KMS-11 (cell line): ENCODE measurements around the gene EML6.

Source experiments
- H2AFZ ChIP-seq: fragments of 200-600 bp; sonication (generic); 2 replicates; pipeline ENCODE4 v1.6.1; 2016; ENCODE audit warnings: antibody characterized with exemption, mixed run types, low read depth
- H3K27ac ChIP-seq: fragments of 200-600 bp; sonication (generic); 2 replicates; pipeline ENCODE4 v1.6.1; 2016; ENCODE audit warnings: mild to moderate bottlenecking, mixed run types
- H3K27me3 ChIP-seq: fragments of 200-600 bp; sonication (generic); 2 replicates; pipeline ENCODE4 v1.6.1; 2017; ENCODE audit warnings: mild to moderate bottlenecking, low read depth, mixed run types, moderate library complexity; ENCODE audit not compliant: insufficient read depth
- H3K36me3 ChIP-seq: fragments of 200-600 bp; sonication (generic); 2 replicates; pipeline ENCODE4 v1.6.1; 2017; ENCODE audit warnings: mild to moderate bottlenecking, mixed run types; ENCODE audit not compliant: insufficient read depth
- H3K4me1 ChIP-seq: fragments of 200-600 bp; sonication (generic); 2 replicates; pipeline ENCODE4 v1.6.1; 2016; ENCODE audit warnings: mild to moderate bottlenecking, low read depth, mixed run types; ENCODE audit not compliant: poor library complexity, severe bottlenecking
- H3K4me2 ChIP-seq: fragments of 200-600 bp; sonication (generic); 2 replicates; pipeline ENCODE4 v1.7.0; 2016; ENCODE audit warnings: mild to moderate bottlenecking, mixed run types
- H3K4me3 ChIP-seq: fragments of 200-600 bp; sonication (generic); IDR thresholded peaks from 2 replicates; pipeline ENCODE4 v1.6.1; 2017; ENCODE audit warnings: low read depth, low read length, mixed read lengths; ENCODE audit not compliant: insufficient read depth
- H3K79me2 ChIP-seq: fragments of 200-600 bp; sonication (generic); 2 replicates; pipeline ENCODE4 v1.6.1; 2016; ENCODE audit warnings: low read depth, mixed run types; ENCODE audit not compliant: insufficient read depth
- H3K9ac ChIP-seq: fragments of 200-600 bp; sonication (generic); 2 replicates; pipeline ENCODE4 v1.6.1; 2016; ENCODE audit warnings: mild to moderate bottlenecking, mixed run types
- H4K20me1 ChIP-seq: fragments of 200-600 bp; sonication (generic); 2 replicates; pipeline ENCODE4 v1.6.1; 2016; ENCODE audit warnings: mild to moderate bottlenecking, mixed run types; ENCODE audit not compliant: insufficient read depth
- CTCF ChIP-seq: fragments of 200-600 bp; sonication (generic); conservative IDR thresholded peaks from 2 replicates; pipeline ENCODE4 v1.6.1; 2017; ENCODE audit warnings: low read depth, mild to moderate bottlenecking, antibody characterized with exemption, low read length, moderate library complexity, mixed read lengths

The EML6 gene

GRCh38 chr2:54805255-54805654 is 81.8 kb downstream of the EML6 start:
- Histone ChIP-seq H3K27ac (no peak overlapping the region), H3K4me3 (no peak overlapping the region), H3K9ac (no peak overlapping the region), H3K27me3 (no peaks in the 10 kb centered on the region), H3K4me2 (no peak overlapping the region), H3K79me2 (no peaks in the 10 kb centered on the region), H3K36me3 (no peaks in the 10 kb centered on the region), H4K20me1 (no peaks in the 10 kb centered on the region), H2AFZ (no peak overlapping the region), H3K4me1 (no peaks in the 10 kb centered on the region)
- no peak for TF ChIP-seq CTCF

- H3K27me3 ChIP-seq: no peaks in the 10 kb centered on the region
- no peaks in the 10 kb centered on the region for H3K79me2 ChIP-seq
- H3K36me3 ChIP-seq: no peaks in the 10 kb centered on the region
- no peaks in the 10 kb centered on the region for H3K4me1 ChIP-seq
- H3K27ac ChIP-seq: no peak overlapping the region
- no peak overlapping the region for H2AFZ ChIP-seq
- H3K9ac ChIP-seq: no peak overlapping the region
- H3K4me3 ChIP-seq: no peak overlapping the region
- no peaks in the 10 kb centered on the region for H4K20me1 ChIP-seq
- no peak for TF ChIP-seq CTCF
- no peak overlapping the region for H3K4me2 ChIP-seq
Measured at GRCh38 chr2:54806975-54807374, 83.5 kb downstream of the EML6 start.

- Histone ChIP-seq H3K9ac (no peak overlapping the region), H3K4me3 (no peak overlapping the region), H3K4me2 (no peak overlapping the region), H2AFZ (no peak overlapping the region), H3K27ac (no peak overlapping the region), H3K4me1 (no peaks in the 10 kb centered on the region), H3K79me2 (no peaks in the 10 kb centered on the region), H4K20me1 (no peaks in the 10 kb centered on the region), H3K27me3 (no peaks in the 10 kb centered on the region), H3K36me3 (no peaks in the 10 kb centered on the region)
- no peak for TF ChIP-seq CTCF
Measured at GRCh38 chr2:54808661-54809060, 85.2 kb downstream of the EML6 start.

- Histone ChIP-seq H3K79me2 (no peaks in the 10 kb centered on the region), H4K20me1 (no peaks in the 10 kb centered on the region), H3K36me3 (no peaks in the 10 kb centered on the region), H2AFZ (no peak overlapping the region), H3K4me1 (no peaks in the 10 kb centered on the region), H3K27ac (no peak overlapping the region), H3K4me2 (no peak overlapping the region), H3K27me3 (no peaks in the 10 kb centered on the region), H3K9ac (no peak overlapping the region), H3K4me3 (no peak overlapping the region)
- TF ChIP-seq CTCF: no peak
Measured at GRCh38 chr2:54809819-54810218, 86.4 kb downstream of the EML6 start.

GRCh38 chr2:54810246-54810645 is 86.8 kb downstream of the EML6 start:
- Histone ChIP-seq H3K36me3 (no peaks in the 10 kb centered on the region), H4K20me1 (no peaks in the 10 kb centered on the region), H2AFZ (no peak overlapping the region), H3K9ac (no peak overlapping the region), H3K27me3 (no peaks in the 10 kb centered on the region), H3K4me1 (no peaks in the 10 kb centered on the region), H3K4me2 (no peak overlapping the region), H3K79me2 (no peaks in the 10 kb centered on the region), H3K27ac (no peak overlapping the region), H3K4me3 (no peak overlapping the region)
- TF ChIP-seq CTCF: no peak
